Thymus (tissue), 11 donors: ENCODE results near the gene PDLIM5. TPM values are rescaled to one million over a fixed set of nuclear protein-coding genes. Genes with fewer than 3 reads are reported as not detected.
"Not testable (repeated sequence)": the region's sequence is repeated elsewhere in the genome, so short reads cannot be mapped to it uniquely, and the experiment has no call there.

Experiments
- DNase-seq, 9 donors: peaks; one replicate each; pipeline ENCODE4 v3.0.0-alpha.2; 2013; ENCODE audit warnings: low spot score in 9 of 9, low read depth in 6 of 9, missing footprints in 1 of 9
- H3K27ac ChIP-seq, 2 donors: one replicate each; pipeline ENCODE4 v1.5.1; 2013; ENCODE audit warnings: control low read depth in 1 of 2, low read depth in 1 of 2, low read length in 1 of 2, mild to moderate bottlenecking in 1 of 2, moderate library complexity in 1 of 2
- H3K27me3 ChIP-seq, 2 donors: one replicate each; pipeline ENCODE4 v1.5.1; 2013; ENCODE audit warnings: low read length in 1 of 2; ENCODE audit not compliant: control insufficient read depth in 2 of 2, insufficient read depth in 1 of 2
- H3K36me3 ChIP-seq, 2 donors: one replicate each; pipeline ENCODE4 v1.5.1; 2013; ENCODE audit warnings: low read length in 1 of 2, mild to moderate bottlenecking in 1 of 2, moderate library complexity in 1 of 2; ENCODE audit not compliant: control insufficient read depth in 2 of 2, insufficient read depth in 2 of 2
- H3K4me1 ChIP-seq, 2 donors: one replicate each; pipeline ENCODE4 v1.5.1; 2013; ENCODE audit warnings: low read length in 2 of 2; ENCODE audit not compliant: control insufficient read depth in 2 of 2, insufficient read depth in 2 of 2
- H3K4me3 ChIP-seq, 2 donors: one replicate each; pipeline ENCODE4 v1.5.1; 2013; ENCODE audit warnings: low read length in 2 of 2, control low read depth in 1 of 2, mild to moderate bottlenecking in 1 of 2
- H3K9me3 ChIP-seq, 2 donors: one replicate each; pipeline ENCODE4 v1.5.1; 2013; ENCODE audit warnings: low read length in 1 of 2, mild to moderate bottlenecking in 1 of 2; ENCODE audit not compliant: control insufficient read depth in 2 of 2, insufficient read depth in 1 of 2
- WGBS: extraction: QIAGEN DNeasy Blood & Tissue Kit; methylation state at CpG from one replicate; pipeline ENCODE4 v1.1.7; 2013; 5-methylcytosine and 5-hydroxymethylcytosine counted together
- polyA plus RNA-seq: library from polyadenylated mRNA; stranded (reverse); fragments of 200-250 nt; gene quantifications from one replicate; pipeline ENCODE4 v1.2.3, GENCODE V29; 2013
- total RNA-seq: library from RNA; stranded (reverse); fragments of 120-200 nt; gene quantifications from one replicate; pipeline ENCODE4 v1.2.4, GENCODE V29; 2013
- donor health status: healthy.

The PDLIM5 gene
- total and polyA plus RNA-seq, 2 donors: 12.4 to 25.5 TPM

DNA sequence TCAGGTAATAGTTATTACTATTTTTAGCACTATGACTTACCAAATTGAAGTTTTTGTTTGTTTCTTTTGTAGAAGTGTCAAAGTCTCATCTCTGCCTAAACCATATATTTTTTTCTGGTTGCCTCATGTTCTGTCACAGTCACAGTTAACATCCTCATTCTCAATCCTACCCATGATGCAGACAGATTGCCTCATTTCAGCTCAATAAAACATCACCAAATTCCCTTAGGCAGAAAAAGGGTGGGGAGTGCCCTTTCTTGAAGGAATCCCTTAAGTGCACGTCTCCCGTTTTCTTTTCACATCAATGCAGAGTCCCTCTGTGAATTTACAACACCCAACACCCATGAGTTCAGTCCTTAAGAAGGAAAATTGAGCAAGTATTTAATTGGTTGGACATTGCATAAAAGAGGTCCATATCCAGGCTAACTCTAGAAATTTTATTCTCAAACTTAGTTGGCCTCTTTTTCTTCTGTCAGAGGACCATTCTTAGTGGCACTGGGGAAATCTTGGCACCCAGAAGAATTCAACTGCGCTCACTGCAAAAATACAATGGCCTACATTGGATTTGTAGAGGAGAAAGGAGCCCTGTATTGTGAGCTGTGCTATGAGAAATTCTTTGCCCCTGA lies 202.4 kb downstream of the PDLIM5 start:
- Histone ChIP-seq H3K27me3 (no peaks in the 10 kb centered on the region), H3K27ac (no peak overlapping the region), H3K36me3 (no peaks in the 10 kb centered on the region), H3K4me1 (no peaks in the 10 kb centered on the region), H3K9me3 (no peaks in the 10 kb centered on the region), H3K4me3 (no peak overlapping the region)
- WGBS: 98% methylated on average over 3 of the region's 3 CpGs
- no peak for DNase-seq

DNA sequence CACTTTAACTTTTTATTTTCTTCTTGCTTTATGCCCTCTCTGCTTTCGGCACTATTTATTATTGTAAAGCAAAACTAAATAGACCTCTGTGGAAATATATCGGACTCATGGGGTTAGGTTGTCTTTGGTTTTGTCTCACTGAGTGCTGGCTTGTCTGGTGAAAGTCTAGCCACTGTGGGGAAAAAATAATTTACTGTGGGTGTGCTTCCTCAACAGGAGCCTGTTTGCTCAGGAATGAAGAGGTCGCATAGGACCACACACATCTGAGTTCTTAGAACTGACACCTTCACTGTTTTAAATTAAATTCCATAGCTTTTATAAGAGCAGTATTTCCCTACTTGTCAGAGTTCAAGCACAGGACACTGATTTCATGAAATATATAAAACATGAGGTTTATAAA lies 203.0 kb downstream of the PDLIM5 start:
- no peaks in the 10 kb centered on the region for H3K36me3 ChIP-seq
- H3K27ac ChIP-seq: no peak overlapping the region
- no peaks in the 10 kb centered on the region for H3K4me1 ChIP-seq
- no peaks in the 10 kb centered on the region for H3K9me3 ChIP-seq
- no peaks in the 10 kb centered on the region for H3K27me3 ChIP-seq
- WGBS: 98% methylated on average over 3 of the region's 3 CpGs
- no peak overlapping the region for H3K4me3 ChIP-seq
- no peak for DNase-seq

DNA sequence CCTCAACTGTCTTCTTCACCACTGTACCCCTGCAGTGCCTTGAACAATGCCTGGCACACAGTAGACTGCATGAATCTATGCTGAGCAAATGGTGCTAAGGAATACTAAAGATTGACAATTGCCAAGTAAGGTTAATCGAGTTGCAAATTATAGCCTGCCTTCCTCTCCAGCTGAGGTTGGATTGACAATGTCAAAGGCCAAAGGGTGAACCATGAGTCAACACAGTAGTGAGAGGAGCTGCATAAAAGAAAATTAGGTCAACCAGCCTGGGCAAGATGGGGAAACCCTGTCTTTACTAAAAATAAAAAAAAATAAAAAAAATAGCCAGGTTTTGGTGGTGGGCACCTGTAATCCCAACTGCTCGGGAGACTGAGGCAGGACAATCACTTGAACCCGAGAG lies 208.9 kb downstream of the PDLIM5 start:
- Histone ChIP-seq H3K4me1 (no peaks in the 10 kb centered on the region), H3K9me3 (no peaks in the 10 kb centered on the region), H3K27ac (no peak overlapping the region), H3K4me3 (no peak overlapping the region), H3K36me3 (no peaks in the 10 kb centered on the region), H3K27me3 (no peaks in the 10 kb centered on the region)
- no peak for DNase-seq
- 77% methylated on average over 3 of the region's 3 CpGs for WGBS

DNA sequence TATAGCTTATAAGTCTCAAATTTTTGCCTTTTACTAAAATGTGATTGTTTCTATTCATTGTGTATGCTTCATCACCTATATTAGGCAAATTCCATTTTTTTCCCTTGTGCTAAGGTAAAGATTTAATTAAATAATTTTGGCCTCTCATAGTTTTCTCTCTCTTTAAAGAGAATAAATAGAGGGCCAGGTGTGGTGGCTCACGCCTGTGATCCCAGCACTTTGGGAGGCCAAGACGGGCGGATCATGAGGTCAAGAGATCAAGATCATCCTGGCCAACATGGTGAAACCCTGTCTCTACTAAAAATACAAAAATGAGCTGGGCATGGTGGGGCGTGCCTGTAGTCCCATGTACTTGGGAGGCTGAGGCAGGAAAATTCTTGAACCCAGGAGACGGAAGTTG lies 213.3 kb downstream of the PDLIM5 start:
- not testable (repeated sequence) for H3K27ac ChIP-seq, DNase-seq, H3K36me3 ChIP-seq, H3K9me3 ChIP-seq, H3K4me1 ChIP-seq, H3K27me3 ChIP-seq, H3K4me3 ChIP-seq
- WGBS: 98% methylated on average over 5 of the region's 5 CpGs

DNA sequence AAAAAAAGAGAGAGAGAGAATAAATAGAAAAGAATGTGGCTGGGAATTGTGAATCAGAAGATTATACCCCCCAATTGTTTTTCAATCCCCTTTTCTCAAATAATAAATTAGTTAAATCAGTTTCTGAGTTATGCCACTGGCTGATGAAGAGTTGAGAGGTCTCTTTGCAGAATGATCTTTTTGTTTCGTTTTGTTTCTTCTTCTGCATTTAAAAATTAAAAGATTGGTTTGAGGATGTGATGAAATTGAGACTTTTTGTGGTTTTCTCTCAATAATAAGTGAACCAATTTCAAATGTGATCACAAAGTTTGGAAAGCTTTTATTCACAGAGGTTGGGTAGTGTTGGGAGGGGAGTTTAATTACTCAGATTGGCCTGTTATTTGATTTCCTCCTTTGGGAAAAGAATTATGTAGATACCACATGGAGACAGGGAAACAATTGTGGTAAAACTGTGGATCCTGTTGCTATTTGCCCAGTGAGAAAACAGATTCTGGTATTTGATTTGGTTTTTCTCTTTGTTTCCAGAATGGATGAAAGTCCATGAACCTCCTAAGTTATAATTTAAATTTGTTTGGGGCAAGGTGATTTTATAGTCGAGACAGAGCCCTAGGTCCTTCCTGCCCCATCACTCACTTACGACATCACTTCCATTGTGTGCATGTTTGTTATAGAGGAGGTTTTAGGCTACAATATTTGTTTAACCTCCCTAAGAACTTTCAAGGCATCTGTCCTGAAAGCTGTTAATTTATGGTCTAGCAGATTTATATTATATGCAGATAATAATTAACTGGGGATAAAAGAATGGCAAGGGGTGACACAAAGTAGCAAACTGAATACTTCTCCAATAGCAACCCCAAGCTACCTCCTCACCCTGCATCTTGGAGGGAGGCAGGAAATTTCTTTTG lies 214.0 kb downstream of the PDLIM5 start:
- H3K4me1 ChIP-seq: no peaks in the 10 kb centered on the region
- no peak for DNase-seq
- 91% methylated on average over 3 of the region's 3 CpGs for WGBS
- H3K27me3 ChIP-seq: no peaks in the 10 kb centered on the region
- H3K9me3 ChIP-seq: no peaks in the 10 kb centered on the region
- no peaks in the 10 kb centered on the region for H3K36me3 ChIP-seq
- no peak overlapping the region for H3K4me3 ChIP-seq
- no peak overlapping the region for H3K27ac ChIP-seq

DNA sequence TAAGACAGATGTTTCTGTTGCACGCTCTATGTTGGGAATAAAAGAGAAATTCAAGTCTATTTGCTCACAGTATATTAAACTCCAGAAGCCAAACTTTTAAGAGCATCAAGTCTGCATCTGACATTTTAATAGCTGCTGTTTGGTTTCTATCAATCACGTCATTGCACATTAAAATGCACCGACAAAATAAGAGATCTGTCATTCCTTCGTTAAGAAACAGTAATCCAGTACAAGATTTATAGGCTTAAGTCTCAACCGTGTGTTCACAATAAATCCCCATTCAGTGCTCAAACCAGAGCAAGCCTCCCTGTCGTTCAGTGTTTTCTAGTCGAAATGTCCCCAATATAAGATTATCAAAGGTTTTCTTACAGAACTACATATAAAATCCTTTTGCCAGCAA lies 217.0 kb downstream of the PDLIM5 start:
- no peak for DNase-seq
- 97% methylated on average over 7 of the region's 7 CpGs for WGBS
- Histone ChIP-seq H3K27me3 (no peaks in the 10 kb centered on the region), H3K27ac (no peak overlapping the region), H3K4me3 (no peak overlapping the region), H3K4me1 (no peaks in the 10 kb centered on the region), H3K36me3 (no peaks in the 10 kb centered on the region), H3K9me3 (no peaks in the 10 kb centered on the region)

DNA sequence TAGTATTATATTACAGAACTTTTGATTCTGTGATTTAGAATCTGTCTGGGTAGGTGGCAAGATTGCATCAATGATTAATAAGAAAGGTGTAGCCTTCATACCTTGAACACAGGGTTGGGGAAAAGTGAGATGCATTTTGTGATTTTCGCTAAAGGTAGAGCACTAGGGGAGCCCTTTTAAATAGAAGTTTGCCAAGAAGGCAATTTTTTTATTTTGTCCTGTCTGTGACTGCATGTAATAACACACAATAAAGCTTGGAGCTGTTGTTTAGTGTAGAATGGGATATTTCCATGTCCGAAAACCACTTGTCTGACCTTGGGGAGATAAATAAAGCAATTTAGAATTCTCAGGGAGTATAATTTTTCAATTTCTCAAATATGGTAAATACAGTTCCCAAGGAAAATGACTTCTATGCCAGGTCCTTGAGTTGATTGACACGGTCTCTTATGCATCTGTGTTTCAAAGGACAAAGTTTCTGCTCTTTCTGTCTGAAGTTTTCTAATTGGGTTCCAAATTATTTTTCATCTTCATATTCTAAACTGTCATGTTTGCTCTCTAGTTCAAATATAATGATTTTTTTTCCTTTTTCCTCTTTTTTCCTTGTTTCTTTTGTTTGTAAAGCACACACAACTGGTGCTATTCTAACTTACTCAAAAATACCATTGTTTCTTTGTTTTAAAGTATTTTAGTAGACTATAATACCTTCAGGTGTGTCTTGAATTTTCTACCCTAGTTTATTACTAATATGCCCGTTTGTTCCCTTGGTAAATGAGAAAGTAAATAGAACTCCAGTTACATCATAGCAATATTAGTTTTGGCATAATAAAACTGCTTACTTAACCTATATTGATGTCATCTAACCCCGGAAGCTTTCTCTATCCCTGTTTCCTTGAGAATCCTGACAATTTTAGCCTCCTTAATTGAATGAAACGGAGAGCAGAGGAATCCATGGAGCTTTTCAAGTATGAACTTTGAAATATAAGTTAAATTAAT lies 218.2 kb downstream of the PDLIM5 start:
- no peak overlapping the region for H3K27ac ChIP-seq
- no peaks in the 10 kb centered on the region for H3K36me3 ChIP-seq
- H3K4me3 ChIP-seq: no peak overlapping the region
- 96% methylated on average over 6 of the region's 6 CpGs for WGBS
- H3K9me3 ChIP-seq: no peaks in the 10 kb centered on the region
- no peaks in the 10 kb centered on the region for H3K27me3 ChIP-seq
- DNase-seq: no peak
- H3K4me1 ChIP-seq: no peaks in the 10 kb centered on the region

DNA sequence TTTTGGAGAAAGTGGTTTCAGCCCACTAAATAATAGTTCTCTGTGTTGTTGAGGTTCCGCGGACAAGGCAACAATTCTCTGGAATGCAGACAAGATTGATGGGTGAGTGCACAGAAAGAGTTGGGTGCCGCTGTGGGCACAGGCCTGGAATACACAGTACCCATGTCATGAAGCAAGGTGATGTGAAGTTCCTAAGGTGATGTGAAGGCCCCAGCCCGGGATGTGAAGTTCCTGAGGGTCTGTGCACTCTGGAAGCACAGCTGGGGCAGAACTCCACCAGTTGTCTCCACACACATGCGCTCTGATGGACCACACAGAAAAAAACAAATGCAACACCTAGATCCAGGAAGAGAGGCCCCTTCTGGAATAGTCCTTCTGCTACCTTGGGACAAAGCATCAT lies 219.4 kb downstream of the PDLIM5 start:
- H3K9me3 ChIP-seq: no peaks in the 10 kb centered on the region
- 89% methylated on average over 5 of the region's 5 CpGs for WGBS
- no peaks in the 10 kb centered on the region for H3K36me3 ChIP-seq
- no peak overlapping the region for H3K4me3 ChIP-seq
- no peaks in the 10 kb centered on the region for H3K4me1 ChIP-seq
- no peaks in the 10 kb centered on the region for H3K27me3 ChIP-seq
- no peak overlapping the region for H3K27ac ChIP-seq
- no peak for DNase-seq

DNA sequence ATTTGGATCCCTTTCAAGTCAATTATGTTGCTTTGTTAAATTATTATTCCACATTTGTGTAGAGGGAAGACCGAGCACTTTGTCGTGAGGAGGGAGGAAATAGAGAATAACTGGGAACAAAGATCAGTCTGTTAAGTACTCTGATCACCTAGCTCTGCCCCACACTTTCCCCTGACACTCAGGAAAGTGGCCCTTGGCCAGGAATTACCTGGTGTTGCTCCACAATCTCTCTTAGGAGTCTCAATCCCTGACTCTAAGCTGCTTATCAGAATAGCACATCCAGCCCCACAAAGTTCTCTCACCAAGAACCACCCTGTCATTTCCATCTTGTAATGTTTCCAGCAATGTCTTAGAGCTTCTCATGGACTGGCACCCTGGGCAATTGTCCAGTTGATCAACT lies 222.2 kb downstream of the PDLIM5 start:
- Histone ChIP-seq H3K4me1 (no peaks in the 10 kb centered on the region), H3K36me3 (no peaks in the 10 kb centered on the region), H3K4me3 (no peak overlapping the region), H3K9me3 (no peaks in the 10 kb centered on the region), H3K27ac (no peak overlapping the region), H3K27me3 (no peaks in the 10 kb centered on the region)
- 95% methylated on average over 2 of the region's 2 CpGs for WGBS
- no peak for DNase-seq
